Naive B cell (primary cell): ENCODE data around the gene COL25A1. TPM values are rescaled to one million over a fixed set of nuclear protein-coding genes. Genes with fewer than 3 reads are reported as not detected.

Experiments used
- ATAC-seq, 2 donors: fragments of 150-1000 bp; cut with Tn5 transposase; 2 replicates each; pipeline ENCODE4 v1.10.0; 2021; ENCODE audit warnings: low read depth in 2 of 2, mild to moderate bottlenecking in 2 of 2, moderate library complexity in 2 of 2
- DNase-seq: peaks from one replicate; pipeline ENCODE4 v3.0.0; 2022
- H3K27ac Mint-ChIP-seq, 6 donors: one replicate each; pipeline ENCODE4 v1.8.0; 2020 to 2022; ENCODE audit warnings: mild to moderate bottlenecking in 6 of 6, mixed read lengths in 6 of 6, moderate library complexity in 5 of 6, inconsistent platforms in 2 of 6
- H3K27me3 Mint-ChIP-seq, 3 donors: one replicate each; pipeline ENCODE4 v1.8.0; 2021 to 2022; ENCODE audit warnings: mixed read lengths in 3 of 3, mild to moderate bottlenecking in 1 of 3
- H3K36me3 Mint-ChIP-seq, 2 donors: one replicate each; pipeline ENCODE4 v1.8.0; 2020 to 2022; ENCODE audit warnings: mixed read lengths in 2 of 2, inconsistent platforms in 1 of 2, mild to moderate bottlenecking in 1 of 2
- H3K4me1 Mint-ChIP-seq, 3 donors: one replicate each; pipeline ENCODE4 v1.8.0; 2020 to 2022; ENCODE audit warnings: mixed read lengths in 3 of 3, inconsistent platforms in 1 of 3, mild to moderate bottlenecking in 1 of 3, moderate library complexity in 1 of 3
- H3K4me3 Mint-ChIP-seq, 8 donors: one replicate each; pipeline ENCODE4 v1.8.0; 2020 to 2022; ENCODE audit warnings: mild to moderate bottlenecking in 8 of 8, mixed read lengths in 8 of 8, moderate library complexity in 8 of 8, inconsistent platforms in 2 of 8
- H3K9me3 Mint-ChIP-seq, 7 donors: one replicate each; pipeline ENCODE4 v1.8.0; 2020 to 2022; ENCODE audit warnings: mixed read lengths in 7 of 7, mild to moderate bottlenecking in 5 of 7, inconsistent platforms in 2 of 7, moderate library complexity in 1 of 7
- polyA plus RNA-seq, 6 donors: library from polyadenylated mRNA; unstranded; fragments of 300-500 nt; fragmentation: Illumina TruSeq; gene quantifications; one replicate each; pipeline ENCODE4 v1.2.3, GENCODE V29; 2021; ENCODE audit warnings: low read depth in 6 of 6

The COL25A1 gene
- polyA plus RNA-seq, 6 donors from 2014 or later = not detected

DNA sequence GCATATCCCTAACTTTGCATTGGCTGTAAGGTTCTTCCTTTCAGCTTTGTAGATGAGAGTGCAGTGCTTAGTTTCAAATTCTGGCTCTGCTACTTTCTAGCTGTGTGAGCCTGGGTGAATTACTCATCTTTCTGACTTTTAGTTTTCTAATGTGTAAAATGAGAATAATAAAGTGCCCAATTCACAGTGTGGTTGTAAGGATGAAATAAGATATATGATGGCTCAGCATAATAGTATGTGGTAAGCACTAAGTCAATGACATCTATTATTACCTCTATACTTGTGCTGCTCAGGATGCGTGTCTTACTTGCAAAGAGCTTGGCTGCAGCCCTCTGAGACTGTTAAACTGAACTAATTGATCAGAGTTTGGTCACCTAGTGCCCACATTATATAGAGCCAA, 509.0 kb downstream of the COL25A1 start:
- no peaks in the 10 kb centered on the region for H3K4me1 Mint-ChIP-seq
- H3K27ac Mint-ChIP-seq = no peak overlapping the region
- ATAC-seq (no peak), DNase-seq (no peak)
- H3K4me3 Mint-ChIP-seq = no peak overlapping the region
- no peaks in the 10 kb centered on the region for H3K36me3 Mint-ChIP-seq
- peaks cover 0 to 4% (median 0%) of the 10 kb centered on the region in 3 donors for H3K27me3 Mint-ChIP-seq
- H3K9me3 Mint-ChIP-seq = peaks cover 0 to 5% (median 0%) of the 10 kb centered on the region in 7 donors

DNA sequence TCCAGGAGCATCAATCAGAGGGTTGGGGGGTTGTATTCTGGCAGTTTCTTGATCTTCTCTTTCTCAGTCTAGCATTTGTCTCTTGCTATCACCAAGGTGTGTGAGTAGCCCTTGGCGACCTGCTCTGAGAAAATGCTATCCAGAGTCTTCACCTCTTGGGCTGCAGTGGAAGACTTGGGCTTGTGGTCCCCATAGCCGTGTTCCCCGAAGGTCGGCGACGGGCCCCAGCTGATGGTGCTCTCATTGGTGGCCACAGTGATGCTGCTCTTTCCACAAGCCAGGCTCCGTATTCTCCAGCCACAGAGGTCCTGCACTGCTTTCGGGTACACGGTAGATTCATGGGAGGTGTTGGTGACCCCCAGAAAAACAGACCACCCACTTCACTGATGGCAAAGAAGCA, 513.7 kb downstream of the COL25A1 start:
- ATAC-seq (no peak), DNase-seq (no peak)
- Mint-ChIP-seq H3K4me1 (no peaks in the 10 kb centered on the region), H3K4me3 (no peak overlapping the region), H3K27ac (no peak overlapping the region), H3K9me3 (peaks cover 0 to 5% (median 0%) of the 10 kb centered on the region in 7 donors), H3K36me3 (no peaks in the 10 kb centered on the region), H3K27me3 (peaks cover 0 to 17% (median 4%) of the 10 kb centered on the region in 3 donors)

DNA sequence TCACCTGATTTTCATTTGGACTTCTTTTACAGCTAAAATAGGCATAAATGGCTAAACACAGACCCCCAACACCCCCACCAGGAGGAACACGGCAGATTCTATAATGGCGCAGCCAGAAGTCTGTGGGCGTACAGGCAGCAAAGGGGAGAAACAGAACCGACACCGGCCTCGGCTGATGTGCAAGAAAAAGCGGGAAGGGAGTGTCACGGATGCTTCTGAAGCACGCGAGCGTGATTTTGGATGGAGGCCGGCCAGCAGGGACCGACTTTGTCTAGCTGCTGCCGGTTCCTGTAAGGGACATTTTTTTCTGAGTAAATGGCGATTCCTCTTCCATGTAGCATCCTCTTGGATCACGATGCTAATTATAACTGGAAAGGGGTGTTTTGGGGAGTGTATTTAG, 514.7 kb downstream of the COL25A1 start:
- ATAC-seq (no peak), DNase-seq (no peak)
- H3K9me3 Mint-ChIP-seq = peaks cover 0 to 5% (median 0%) of the 10 kb centered on the region in 7 donors
- no peak overlapping the region for H3K4me3 Mint-ChIP-seq
- H3K27ac Mint-ChIP-seq = no peak overlapping the region
- H3K36me3 Mint-ChIP-seq = no peaks in the 10 kb centered on the region
- no peaks in the 10 kb centered on the region for H3K4me1 Mint-ChIP-seq
- H3K27me3 Mint-ChIP-seq = peaks cover 0 to 17% (median 4%) of the 10 kb centered on the region in 3 donors

DNA sequence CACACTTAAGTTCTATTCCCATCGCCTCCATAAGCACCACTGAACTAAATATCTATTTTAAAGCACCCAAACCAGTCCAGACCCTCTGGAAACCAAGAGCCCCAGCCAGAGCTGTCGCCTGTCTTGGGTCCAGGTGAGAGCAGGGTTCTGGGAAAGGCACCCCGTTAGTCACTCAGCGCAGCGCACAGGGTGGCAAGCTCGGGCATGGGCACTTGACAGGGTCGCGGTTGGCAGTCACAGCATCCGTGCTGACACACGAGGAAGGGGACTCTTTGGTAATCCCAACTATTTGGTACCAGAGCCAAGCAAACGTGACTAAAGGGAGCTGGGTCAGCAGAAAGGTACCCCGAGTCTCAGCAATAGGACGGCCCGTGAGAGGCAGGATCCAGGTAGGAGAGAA, 515.4 kb downstream of the COL25A1 start:
- H3K36me3 Mint-ChIP-seq = no peaks in the 10 kb centered on the region
- no peak overlapping the region for H3K27ac Mint-ChIP-seq
- H3K9me3 Mint-ChIP-seq = peaks cover 0 to 5% (median 0%) of the 10 kb centered on the region in 7 donors
- peaks cover 0 to 17% (median 4%) of the 10 kb centered on the region in 3 donors for H3K27me3 Mint-ChIP-seq
- H3K4me3 Mint-ChIP-seq = peak overlapping the region in 1 of 8 donors; percentile 42
- H3K4me1 Mint-ChIP-seq = no peaks in the 10 kb centered on the region
- DNase-seq (no peak), ATAC-seq (no peak)

DNA sequence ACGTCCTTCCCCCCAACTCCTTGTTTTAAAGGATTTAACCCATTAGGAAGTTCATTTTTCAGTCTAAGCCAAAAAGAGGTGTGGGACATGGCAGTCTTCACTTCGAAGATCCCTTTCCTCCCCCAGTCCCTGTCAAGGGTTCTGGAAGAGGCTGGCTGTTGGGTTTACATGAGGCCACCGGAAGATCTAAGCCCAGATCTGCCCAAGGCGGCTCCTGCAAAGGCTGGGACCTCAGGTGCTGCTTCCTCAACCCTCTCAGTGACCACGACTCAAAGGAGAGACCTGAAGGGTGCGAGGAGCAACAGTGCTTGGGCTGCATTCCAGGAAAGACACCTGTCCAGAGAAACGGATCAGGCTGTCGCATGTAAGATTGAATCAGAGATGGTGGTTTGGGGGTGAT, 516.1 kb downstream of the COL25A1 start:
- H3K4me1 Mint-ChIP-seq = no peaks in the 10 kb centered on the region
- DNase-seq (no peak), ATAC-seq (no peak)
- H3K27ac Mint-ChIP-seq = no peak overlapping the region
- no peaks in the 10 kb centered on the region for H3K36me3 Mint-ChIP-seq
- no peak overlapping the region for H3K4me3 Mint-ChIP-seq
- peaks cover 0 to 17% (median 4%) of the 10 kb centered on the region in 3 donors for H3K27me3 Mint-ChIP-seq
- peaks cover 0 to 5% (median 0%) of the 10 kb centered on the region in 7 donors for H3K9me3 Mint-ChIP-seq

DNA sequence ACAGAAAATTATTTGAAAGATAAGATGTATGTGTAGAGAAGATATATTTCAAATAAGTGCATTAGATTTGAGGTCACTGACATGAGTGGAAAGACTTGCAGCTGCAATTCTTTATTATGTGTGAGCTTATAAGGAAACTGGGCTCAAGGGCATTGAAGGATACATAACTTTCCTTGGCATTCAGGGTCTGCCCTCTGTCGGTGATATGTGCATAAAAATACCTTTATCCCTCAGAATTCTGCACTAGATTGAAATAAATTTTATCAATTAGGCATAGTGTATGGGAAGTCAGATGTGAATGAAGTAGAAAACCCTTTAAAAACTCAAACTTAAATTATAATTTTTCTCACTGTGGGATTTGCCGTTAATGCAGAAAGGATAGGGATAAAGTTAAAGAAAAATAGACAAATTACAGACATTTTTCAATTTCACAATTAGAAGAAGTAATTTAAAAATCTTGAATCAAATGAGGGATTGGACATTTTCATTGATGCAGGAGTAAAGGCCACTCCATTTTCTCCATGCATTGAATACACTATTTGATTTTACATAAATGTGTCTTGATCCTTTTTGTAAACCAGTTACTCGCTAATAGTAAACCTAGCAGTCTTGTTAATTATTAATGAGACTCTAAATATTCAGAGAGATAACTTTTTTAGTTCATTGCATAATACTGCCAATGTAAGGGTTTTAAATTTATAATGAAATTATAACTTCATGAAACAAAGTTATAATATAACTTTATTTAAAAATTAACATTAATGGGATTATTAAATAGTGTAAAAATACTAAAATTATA, 518.6 kb downstream of the COL25A1 start:
- DNase-seq (no peak), ATAC-seq (no peak)
- H3K27ac Mint-ChIP-seq = no peak overlapping the region
- no peaks in the 10 kb centered on the region for H3K4me1 Mint-ChIP-seq
- H3K4me3 Mint-ChIP-seq = no peak overlapping the region
- H3K36me3 Mint-ChIP-seq = no peaks in the 10 kb centered on the region
- H3K9me3 Mint-ChIP-seq = peaks cover 0 to 2% (median 0%) of the 10 kb centered on the region in 7 donors
- peaks cover 0 to 24% (median 9%) of the 10 kb centered on the region in 3 donors for H3K27me3 Mint-ChIP-seq

DNA sequence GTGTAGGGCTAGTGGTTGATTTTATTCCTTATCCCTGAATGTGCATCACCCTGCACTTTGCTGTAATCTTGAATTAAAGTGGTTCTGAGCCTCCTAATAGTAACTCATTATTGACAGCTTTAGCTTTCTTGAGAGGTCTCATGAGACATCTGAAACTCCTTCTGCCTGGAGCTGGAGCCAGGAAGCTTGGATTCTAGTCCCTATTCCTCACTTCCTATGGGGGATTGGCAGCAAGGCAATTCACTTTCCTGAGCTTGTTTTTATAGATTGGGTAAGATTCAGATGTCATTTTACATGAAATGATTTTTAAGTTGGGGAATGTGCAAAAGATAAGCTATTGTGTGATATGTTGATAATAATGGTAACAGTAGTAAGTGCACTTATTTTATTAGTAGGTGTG, 522.5 kb downstream of the COL25A1 start:
- peaks cover 10 to 24% (median 19%) of the 10 kb centered on the region in 3 donors for H3K27me3 Mint-ChIP-seq
- H3K27ac Mint-ChIP-seq = no peak overlapping the region
- no peaks in the 10 kb centered on the region for H3K9me3 Mint-ChIP-seq
- no peaks in the 10 kb centered on the region for H3K4me1 Mint-ChIP-seq
- no peaks in the 10 kb centered on the region for H3K36me3 Mint-ChIP-seq
- ATAC-seq (no peak), DNase-seq (no peak)
- no peak overlapping the region for H3K4me3 Mint-ChIP-seq

DNA sequence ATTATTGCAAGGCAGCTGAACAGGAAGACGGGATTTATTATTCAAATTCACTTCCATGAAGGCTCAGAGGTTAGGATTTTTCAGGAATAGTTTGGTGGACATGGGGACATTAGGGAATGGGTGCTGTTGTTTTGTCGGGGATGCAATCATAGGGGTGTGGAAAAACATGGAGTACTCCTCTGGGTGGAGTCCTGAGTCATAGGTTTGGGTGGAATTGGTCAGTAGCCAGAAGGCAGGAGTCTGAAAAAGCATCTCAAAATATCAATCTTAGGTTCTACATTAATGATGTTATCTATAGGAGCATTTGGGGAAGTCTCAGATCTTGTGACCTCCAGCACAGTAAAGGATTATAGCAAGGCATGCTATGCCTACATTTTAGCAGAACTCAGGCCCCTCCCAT, 525.1 kb downstream of the COL25A1 start:
- Mint-ChIP-seq H3K27me3 (peaks cover 15 to 24% (median 19%) of the 10 kb centered on the region in 3 donors), H3K4me1 (no peaks in the 10 kb centered on the region), H3K4me3 (no peak overlapping the region), H3K27ac (no peak overlapping the region), H3K9me3 (peaks cover 0 to 2% (median 0%) of the 10 kb centered on the region in 7 donors), H3K36me3 (no peaks in the 10 kb centered on the region)
- DNase-seq = no peak
- no peak for ATAC-seq

DNA sequence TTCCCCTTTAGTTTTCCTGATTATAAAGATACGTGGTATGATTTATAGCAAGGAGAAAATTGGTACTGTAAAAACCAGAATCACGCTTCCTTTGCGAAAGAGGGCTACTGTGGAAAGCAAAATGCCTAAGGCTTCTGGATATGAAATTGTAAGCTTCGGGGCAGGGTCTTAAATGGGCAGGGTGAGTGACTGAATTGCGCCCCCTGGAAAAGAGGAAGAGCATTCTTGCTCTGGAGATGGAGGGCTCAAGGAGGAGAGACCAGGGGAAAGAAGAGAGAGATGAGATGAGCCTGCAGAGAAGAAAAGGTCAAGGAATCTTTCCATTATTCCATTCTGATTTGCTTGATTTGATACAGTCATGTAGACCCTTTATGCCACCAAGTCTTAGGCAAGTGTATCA, 526.5 kb downstream of the COL25A1 start:
- ATAC-seq (no peak), DNase-seq (no peak)
- Mint-ChIP-seq H3K4me1 (no peaks in the 10 kb centered on the region), H3K4me3 (no peak overlapping the region), H3K9me3 (peaks cover 0 to 3% (median 0%) of the 10 kb centered on the region in 7 donors), H3K27ac (no peak overlapping the region), H3K36me3 (no peaks in the 10 kb centered on the region), H3K27me3 (peaks cover 19 to 29% (median 19%) of the 10 kb centered on the region in 3 donors)

DNA sequence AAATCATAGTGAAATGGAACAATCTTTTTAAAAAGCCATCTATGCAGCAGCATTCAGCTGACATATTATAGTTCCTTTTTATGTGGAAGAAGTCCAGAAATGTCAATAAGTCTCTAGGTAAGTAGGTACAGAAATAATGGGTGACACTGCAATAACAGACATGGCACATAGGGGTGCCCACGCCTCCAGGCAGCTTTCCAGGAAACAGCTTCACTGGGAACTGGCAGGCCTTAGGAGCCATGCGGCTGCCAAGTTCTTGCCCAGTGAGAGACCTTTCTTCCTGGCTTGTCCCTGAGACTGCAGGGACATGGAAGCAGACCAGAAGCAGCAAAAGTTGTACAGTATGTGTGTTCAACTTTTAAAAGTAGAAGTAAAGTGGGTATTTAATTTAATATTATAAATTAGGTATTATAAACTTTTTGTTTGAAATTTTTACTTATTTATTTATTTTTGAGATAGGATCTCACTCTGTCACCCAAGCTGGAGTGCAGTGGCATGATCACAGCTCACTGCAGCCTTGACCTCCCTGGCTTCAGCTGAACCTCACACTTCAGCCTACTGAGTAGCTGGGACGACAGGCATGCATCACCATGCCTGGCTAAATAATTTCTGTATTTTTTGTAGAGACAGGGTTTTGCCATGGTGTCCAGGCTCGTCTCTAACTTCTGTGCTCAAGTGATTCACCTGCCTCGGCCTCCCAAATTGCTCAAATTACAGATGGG, 527.5 kb downstream of the COL25A1 start:
- Mint-ChIP-seq H3K4me1 (no peaks in the 10 kb centered on the region), H3K4me3 (no peak overlapping the region), H3K36me3 (no peaks in the 10 kb centered on the region), H3K9me3 (peaks cover 0 to 3% (median 0%) of the 10 kb centered on the region in 7 donors), H3K27me3 (peaks cover 19 to 28% (median 19%) of the 10 kb centered on the region in 3 donors), H3K27ac (no peak overlapping the region)
- no peak for DNase-seq
- no peak for ATAC-seq

DNA sequence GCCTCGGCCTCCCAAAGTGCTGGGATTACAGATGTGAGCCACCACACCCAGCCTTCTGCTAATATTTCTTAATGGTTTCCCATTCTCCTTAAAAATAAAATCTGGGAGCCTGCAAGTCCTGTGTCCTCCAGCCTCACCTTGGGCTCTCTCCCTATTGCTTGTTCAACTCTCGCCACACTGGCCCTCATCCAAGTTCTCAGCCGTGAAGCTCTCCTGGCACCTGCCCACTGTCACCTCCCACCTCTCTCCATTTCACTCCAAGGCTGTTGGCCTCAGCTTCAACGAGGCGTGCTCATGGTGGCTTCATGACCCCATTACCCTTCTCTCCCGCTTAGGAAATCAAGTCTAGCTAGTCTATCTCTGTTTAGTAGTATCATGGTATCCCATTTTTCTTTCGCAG, 530.1 kb downstream of the COL25A1 start:
- DNase-seq (no peak), ATAC-seq (no peak)
- no peaks in the 10 kb centered on the region for H3K36me3 Mint-ChIP-seq
- no peaks in the 10 kb centered on the region for H3K4me1 Mint-ChIP-seq
- peaks cover 11 to 21% (median 19%) of the 10 kb centered on the region in 3 donors for H3K27me3 Mint-ChIP-seq
- peaks cover 0 to 3% (median 0%) of the 10 kb centered on the region in 7 donors for H3K9me3 Mint-ChIP-seq
- no peak overlapping the region for H3K4me3 Mint-ChIP-seq
- H3K27ac Mint-ChIP-seq = no peak overlapping the region

DNA sequence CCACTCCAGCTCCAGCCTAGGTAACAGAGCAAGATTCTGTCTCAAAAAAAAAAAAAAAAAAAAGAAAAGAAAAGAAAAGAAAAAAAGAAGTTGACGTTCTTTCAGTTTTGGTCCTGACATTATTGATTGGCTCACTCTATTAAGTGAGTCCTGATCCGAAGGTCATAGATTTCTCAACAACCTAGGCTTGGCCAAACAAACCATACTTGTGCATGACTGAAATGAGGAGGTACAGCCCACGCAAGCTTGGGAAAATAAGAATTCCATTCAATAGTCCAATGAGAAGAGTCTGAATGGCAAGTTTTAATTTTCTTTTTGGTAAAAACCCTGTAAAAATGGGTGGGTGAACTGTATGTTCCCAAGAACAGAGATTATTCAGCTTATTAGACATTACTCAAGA, 536.4 kb downstream of the COL25A1 start:
- Mint-ChIP-seq H3K4me3 (no peak overlapping the region), H3K9me3 (peaks cover 0 to 14% (median 6%) of the 10 kb centered on the region in 7 donors), H3K27ac (no peak overlapping the region), H3K36me3 (peaks cover 0 to 7% of the 10 kb centered on the region in 2 donors), H3K27me3 (peaks cover 20 to 56% (median 28%) of the 10 kb centered on the region in 3 donors), H3K4me1 (peaks cover 10 to 12% (median 11%) of the 10 kb centered on the region in 3 donors)
- DNase-seq (no peak), ATAC-seq (no peak)

DNA sequence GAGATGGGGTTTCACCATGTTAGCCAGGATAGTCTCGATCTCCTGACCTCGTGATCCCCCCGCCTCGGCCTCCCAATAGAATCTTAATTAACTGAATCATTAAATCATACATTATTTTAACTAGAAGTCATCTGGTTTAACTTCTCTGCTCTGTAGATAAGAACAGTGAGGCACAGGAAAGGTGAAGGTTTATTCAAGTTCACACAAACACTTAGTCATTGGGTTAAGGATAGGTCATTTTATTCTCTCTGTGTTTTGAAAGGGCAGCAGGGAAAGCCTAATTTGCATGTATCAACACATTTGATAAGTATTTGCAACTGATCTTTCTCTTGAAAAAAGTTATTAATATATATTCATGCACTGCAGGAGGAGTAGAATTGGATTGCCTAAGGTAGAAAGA, 538.5 kb downstream of the COL25A1 start:
- Mint-ChIP-seq H3K4me1 (peaks cover 10 to 12% (median 11%) of the 10 kb centered on the region in 3 donors), H3K27ac (no peak overlapping the region), H3K27me3 (peaks cover 29 to 57% (median 35%) of the 10 kb centered on the region in 3 donors), H3K4me3 (peak overlapping the region in 6 of 8 donors; percentile 14 to 78 (median 43)), H3K9me3 (peaks cover 0 to 14% (median 6%) of the 10 kb centered on the region in 7 donors), H3K36me3 (peaks cover 0 to 7% of the 10 kb centered on the region in 2 donors)
- DNase-seq (no peak), ATAC-seq (no peak)
